HG03469 (cell line): ENCODE results near the gene PEAK1.
"Not testable (repeated sequence)": the region's sequence is repeated elsewhere in the genome, so short reads cannot be mapped to it uniquely, and the experiment has no call there.

Source experiments
- ATAC-seq: cut with Tn5 transposase; IDR thresholded peaks from one replicate; pipeline ENCODE4 v1.9.1; 2021; ENCODE audit warnings: mild to moderate bottlenecking, moderate library complexity, moderate number of reproducible peaks; ENCODE audit not compliant: unreplicated experiment

PEAK1 gene

DNA sequence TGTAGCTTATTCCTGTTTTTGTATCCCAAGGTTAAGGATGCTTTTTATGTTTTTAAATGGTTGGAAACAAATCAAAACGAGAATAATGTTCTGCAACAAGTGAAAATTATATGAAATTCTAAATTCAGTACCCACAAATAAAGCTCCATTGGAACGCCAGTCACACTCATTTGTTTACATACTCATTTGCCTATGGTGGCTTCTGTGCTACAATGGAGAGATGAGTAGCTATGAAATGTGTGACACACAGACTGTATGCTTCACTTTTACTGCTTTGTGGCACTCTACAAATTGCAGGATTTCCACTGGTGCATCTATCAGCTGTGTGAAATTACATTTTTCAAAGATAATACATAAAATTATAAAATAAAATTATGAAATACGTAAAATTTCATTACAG, 236.8 kb downstream of the PEAK1 start:
- no peak for ATAC-seq

- ATAC-seq = peak; percentile 33
Observed at GRCh38 chr15:77181305-77182074, 238.4 kb downstream of the PEAK1 start.

DNA sequence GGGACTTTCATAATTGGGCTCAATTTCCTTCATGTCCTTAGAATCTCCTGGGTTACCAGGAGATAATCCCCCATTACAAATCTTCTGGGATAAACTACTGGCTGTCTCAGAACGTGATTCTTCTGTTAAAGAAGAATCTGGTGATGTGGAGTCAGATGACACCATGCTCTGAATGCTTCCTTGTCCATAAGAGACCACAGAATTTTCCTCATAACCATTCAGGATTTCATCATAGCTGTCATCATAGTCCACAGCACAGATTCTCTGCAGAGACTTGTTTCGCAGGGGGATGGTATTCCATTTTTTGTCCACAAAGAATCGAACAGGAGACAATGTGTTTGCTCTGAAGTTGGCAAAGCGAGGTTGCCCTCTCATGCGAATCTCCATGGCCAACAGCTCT, 239.1 kb downstream of the PEAK1 start:
- no peak for ATAC-seq

- no peak for ATAC-seq
Observed at GRCh38 chr15:77180270-77180669, 239.6 kb downstream of the PEAK1 start.

GRCh38 chr15:77179541-77179998, 240.3 kb downstream of the PEAK1 start:
- peak; percentile 31 for ATAC-seq

GRCh38 chr15:77178411-77178810, 241.5 kb downstream of the PEAK1 start:
- ATAC-seq = no peak

DNA sequence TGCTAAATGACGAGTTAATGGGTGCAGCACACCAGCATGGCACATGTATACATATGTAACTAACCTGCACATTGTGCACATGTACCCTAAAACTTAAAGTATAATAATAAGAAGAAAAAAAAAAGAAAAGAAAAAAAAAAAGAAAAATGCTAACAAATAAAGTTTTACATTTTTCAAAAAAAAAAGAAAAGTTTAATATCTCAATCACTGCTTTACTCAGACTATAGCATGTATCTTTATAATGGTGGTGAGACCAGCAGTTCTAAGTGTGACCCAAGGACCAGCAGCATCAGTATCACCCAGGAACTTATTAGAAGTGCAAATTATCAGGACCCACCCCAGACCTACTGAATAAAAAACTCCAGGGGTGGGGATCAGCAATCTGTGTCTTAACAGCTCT, 243.8 kb downstream of the PEAK1 start:
- not testable (repeated sequence) for ATAC-seq

DNA sequence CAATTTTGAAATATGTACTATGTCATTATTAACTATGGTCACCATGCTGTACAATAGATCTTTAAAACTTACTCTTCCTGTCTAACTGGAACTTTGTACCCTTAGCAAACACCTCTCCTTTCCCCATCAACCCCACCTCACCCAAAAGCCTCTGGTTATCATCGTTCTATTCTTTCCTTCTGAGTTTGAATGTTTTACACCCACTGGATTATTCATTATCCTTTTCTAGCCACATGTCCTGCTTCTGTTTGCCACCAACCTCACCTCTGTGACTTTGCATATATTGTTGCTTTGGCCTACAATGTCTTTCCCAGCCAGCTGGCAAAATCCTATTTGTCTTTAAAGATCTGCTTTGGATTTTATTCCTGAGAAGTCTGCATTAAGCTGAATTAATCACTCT, 246.4 kb downstream of the PEAK1 start:
- ATAC-seq = no peak

GRCh38 chr15:77171221-77171967, 248.5 kb downstream of the PEAK1 start:
- no peak for ATAC-seq

- no peak for ATAC-seq
Observed at GRCh38 chr15:77168616-77169015, 251.3 kb downstream of the PEAK1 start.

- ATAC-seq = no peak
Observed at GRCh38 chr15:77168141-77168540, 251.8 kb downstream of the PEAK1 start.

DNA sequence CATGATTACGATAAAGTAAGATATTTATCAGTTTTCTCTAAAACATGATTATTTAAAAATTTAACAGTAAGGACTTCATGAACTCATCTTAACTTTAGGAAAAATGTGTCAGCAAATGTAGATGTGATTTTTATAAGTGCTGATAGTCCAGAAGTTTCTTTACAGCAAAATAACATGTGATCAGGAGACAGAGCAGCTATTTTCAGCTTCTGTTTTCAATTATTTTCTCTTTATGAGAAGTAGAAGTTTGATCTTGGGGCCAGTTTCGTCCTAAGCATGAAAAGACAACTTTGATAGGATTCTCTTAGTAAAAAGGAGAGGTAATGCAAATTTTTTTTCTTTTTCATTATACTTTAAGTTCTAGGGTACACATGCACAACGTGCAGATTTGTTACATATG, 252.5 kb downstream of the PEAK1 start:
- ATAC-seq = no peak

- ATAC-seq = no peak
Observed at GRCh38 chr15:77163781-77164384, 256.0 kb downstream of the PEAK1 start.

GRCh38 chr15:77162872-77163633, 256.9 kb downstream of the PEAK1 start:
- ATAC-seq = no peak

GRCh38 chr15:77160562-77161478, 259.1 kb downstream of the PEAK1 start:
- no peak for ATAC-seq

GRCh38 chr15:77156000-77156399, 263.9 kb downstream of the PEAK1 start:
- ATAC-seq = not testable (repeated sequence)

DNA sequence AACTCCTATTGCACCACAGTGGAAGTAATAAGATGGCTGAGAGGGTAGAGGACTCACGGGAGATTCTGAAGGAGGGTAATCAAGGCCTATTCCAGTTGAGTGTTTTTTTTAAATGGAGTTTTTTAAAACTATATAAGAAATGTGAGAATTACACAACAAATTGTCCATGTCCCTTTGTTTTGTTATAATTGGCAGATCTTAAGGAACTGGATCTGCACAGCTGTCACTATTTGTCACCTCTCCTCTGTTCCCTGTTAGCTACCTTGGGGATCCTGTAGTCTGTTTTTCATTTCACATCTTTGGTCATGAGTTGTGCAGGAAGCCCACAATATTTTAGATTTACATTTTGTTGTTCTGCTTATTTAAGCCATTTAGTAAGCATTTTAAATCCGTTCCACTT, 271.7 kb downstream of the PEAK1 start:
- no peak for ATAC-seq

DNA sequence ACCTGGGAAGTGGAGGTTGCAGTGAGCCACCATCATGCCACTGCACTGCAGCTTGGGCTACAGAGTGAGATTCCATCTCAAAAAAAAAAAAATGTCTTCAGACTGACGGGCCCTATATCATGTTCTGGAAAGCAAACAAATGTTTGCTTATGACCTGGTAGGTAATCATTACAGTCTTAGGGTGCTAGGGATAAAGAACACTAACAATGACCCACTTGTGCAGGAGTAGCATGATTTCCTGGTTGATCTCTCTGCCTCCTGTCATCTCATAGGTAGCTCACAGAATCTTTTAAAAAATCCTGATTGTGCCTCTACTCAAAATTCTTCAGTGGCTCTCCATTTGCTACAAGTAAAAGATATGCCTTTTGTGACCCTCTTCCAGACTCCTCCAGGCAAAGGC, 274.5 kb downstream of the PEAK1 start:
- no peak for ATAC-seq

DNA sequence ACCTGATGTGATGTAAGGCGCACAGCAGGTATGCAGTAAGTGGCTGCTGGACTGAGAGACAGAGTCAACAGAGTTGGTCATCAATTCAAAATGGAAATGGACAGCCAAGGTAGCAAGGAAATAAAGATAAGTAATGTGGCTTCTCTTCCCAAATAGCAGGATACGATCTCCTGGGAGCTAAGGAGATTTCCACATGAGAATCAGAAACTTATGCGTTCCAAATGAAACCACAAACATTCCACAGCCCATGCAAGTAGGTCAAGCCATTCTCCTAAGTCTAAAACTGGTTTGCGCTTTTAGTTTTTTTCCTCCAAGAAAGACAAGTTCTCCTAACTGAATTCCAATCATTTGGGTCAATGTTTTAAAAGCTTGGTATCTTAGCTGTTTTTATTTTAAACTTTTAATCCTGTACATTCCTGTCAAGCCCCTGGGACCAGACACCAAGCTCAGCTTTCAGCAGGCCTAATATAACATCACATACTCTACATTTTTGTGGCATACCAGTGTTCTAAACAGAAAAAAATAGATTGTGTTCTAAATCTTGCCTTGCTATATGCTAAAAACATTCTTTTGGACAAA, 275.3 kb downstream of the PEAK1 start:
- ATAC-seq = no peak

DNA sequence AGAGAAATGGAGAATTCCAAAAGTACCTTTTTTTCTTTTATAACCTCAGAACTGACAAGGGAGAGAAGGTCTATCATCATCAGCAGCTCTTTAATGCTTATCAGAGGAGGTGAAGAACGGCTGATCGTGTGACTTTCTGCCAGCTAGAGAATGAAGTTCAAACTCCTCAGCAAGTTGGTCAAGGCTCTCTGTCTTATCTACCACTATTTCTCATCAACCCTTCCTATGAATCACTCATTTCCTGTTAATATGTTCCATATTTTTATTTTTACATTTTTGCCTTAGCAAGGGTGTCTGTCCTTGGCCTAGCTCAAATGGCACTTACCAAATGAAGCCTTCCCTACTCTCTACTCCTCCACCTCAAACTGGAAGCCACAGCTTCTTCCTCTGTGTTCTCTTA, 275.9 kb downstream of the PEAK1 start:
- ATAC-seq = no peak
